HG03280 (cell line): Measurements from ENCODE around the gene FASLG.

Experiments
- ATAC-seq: cut with Tn5 transposase; IDR thresholded peaks from one replicate; pipeline ENCODE4 v1.9.1; 2021; ENCODE audit warnings: mild to moderate bottlenecking, moderate library complexity; ENCODE audit not compliant: unreplicated experiment

The FASLG gene

GRCh38 chr1:172646653-172647052 is 12.2 kb upstream of the FASLG start:
- no peak for ATAC-seq

- ATAC-seq = no peak
Observed at GRCh38 chr1:172647110-172647564, 11.8 kb upstream of the FASLG start.

GRCh38 chr1:172647987-172648386 is 10.9 kb upstream of the FASLG start:
- ATAC-seq = no peak

GRCh38 chr1:172650474-172651193 is 8.3 kb upstream of the FASLG start:
- ATAC-seq = no peak

GRCh38 chr1:172653015-172653709 is 5.7 kb upstream of the FASLG start:
- ATAC-seq = no peak

- ATAC-seq = no peak
Observed at GRCh38 chr1:172654535-172654934, 4.4 kb upstream of the FASLG start.

DNA sequence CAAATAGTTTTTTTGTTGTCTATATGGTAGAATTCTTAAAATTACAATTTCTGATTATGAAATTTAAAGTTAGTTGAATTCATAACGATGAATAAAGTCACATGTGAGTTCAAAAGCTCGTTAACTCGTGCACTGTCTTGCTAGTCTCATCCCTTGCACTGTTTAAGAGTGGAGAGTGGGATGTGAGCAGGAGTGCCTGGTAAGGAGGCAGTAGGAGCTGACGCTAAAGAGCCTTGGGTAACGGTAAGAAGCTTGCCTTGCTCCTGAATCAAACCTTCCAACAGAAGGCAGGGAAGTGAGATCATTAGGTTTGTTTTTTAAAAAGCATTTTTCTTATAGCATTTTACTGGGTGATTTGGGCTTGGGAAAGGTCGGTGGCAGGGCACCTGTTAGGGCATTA is 2.3 kb upstream of the FASLG start:
- ATAC-seq = no peak

- no peak for ATAC-seq
Observed at GRCh38 chr1:172657586-172657985, 1.3 kb upstream of the FASLG start.

GRCh38 chr1:172661107-172661506 is 2.2 kb downstream of the FASLG start:
- ATAC-seq = no peak

DNA sequence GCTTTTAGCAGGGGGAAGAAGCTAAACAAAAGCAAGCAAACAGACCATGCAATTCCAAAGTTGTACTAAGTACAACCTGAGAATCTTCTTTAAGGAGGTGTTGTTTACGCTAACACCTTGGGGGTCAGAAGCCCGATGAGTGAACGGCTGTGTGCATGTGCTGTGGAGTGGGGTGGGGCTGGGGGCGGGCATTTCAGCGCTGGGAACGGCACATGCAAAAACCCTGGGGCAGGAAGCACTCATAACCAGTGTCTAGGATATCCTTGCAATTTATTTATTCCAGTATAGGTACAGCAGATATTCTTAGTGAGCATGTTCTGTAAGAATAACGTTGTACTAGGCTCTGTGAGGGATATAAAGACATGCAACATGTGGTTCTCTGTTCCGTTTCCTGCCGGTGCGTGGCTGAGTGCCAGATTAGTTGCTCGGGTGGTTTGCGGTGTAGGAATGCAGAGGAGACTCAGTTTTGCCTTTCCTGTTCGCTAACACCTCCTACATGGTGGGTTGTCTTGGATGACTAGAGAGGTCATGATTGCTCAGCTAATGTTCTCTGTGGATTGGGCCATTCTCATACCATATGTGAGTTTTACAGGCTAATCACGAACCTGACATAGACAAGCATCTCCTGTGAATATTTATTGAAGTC is 3.7 kb downstream of the FASLG start:
- ATAC-seq = peak; percentile 82

DNA sequence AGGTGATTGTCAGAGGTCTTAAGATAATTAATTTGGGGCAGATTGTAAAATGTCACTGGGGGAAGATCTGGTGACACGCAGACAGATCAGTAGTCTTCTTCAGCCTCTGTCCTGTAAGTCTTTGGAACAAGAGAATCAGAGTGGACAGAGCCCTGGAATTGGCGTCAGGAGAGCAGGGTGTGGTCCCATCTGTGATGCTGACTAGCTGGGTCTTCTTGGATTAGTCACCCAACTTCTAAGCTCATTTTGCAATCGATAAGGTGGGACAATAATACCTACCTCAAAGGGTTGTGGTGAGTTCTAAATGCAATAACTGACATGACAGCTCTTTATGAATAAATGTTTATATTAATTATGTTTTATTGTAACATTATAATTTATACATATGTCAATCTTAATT is 4.8 kb downstream of the FASLG start:
- no peak for ATAC-seq

- ATAC-seq = no peak
Observed at GRCh38 chr1:172668097-172668496, 9.2 kb downstream of the FASLG start.

DNA sequence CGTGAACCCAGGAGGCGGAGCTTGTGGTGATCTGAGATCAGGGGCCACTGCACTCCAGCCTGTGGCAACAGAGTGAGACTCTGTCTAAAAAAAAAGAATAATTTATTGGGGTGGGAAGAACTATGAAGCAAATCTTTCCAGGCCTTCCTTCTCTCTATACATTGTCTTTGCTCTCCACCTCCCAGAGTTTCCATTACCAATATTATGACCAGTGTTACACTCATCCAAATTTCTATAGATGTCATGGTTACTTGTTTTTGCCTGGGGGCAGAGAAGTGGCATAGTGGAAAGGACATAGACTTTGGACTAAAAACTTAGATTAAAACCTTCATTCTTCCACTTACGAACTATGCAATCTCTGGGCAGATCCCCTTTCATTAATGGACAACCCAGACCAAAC is 10.1 kb downstream of the FASLG start:
- ATAC-seq = no peak

GRCh38 chr1:172670316-172670715 is 11.4 kb downstream of the FASLG start:
- ATAC-seq = no peak

DNA sequence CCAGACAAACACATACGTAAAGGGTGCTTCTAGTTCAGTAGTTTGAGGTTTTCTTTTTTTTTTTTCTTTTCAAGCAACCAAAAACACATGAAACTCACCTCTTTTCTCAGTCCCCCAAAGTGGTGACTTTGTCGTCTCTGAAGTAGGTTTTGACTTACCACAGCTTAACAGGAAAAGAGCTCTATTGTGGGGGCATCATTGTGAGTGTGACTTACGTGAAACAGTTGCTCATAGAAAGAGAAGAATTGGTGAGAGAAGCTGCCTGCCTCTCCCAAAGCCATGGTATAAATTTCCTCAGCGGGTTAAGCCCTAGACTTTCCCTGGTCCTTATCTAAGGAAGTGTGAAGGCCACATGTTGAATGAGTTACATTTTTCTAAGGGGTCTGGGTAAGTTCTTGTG is 11.9 kb downstream of the FASLG start:
- no peak for ATAC-seq

- ATAC-seq = no peak
Observed at GRCh38 chr1:172671591-172671990, 12.7 kb downstream of the FASLG start.

GRCh38 chr1:172672720-172673119 is 13.8 kb downstream of the FASLG start:
- no peak for ATAC-seq

DNA sequence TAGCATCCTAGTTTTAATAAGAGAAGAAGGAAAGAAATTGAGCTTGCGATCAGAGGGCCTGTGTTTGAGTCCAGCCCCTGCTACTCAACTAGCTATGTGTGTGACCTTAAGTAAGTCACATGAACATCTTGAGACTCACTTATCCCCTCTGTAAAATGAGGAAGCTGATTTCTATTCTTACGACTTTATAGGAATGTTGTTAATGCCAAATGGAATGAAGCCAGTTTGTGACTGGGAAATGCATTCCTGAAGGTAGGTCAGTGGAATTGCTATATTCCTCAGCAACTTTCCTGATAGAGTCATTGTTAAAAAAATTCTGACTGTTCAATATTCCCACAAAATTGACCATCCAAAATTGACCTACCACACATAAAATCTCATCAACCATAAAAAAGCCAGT is 14.9 kb downstream of the FASLG start:
- ATAC-seq = no peak

GRCh38 chr1:172674831-172675613 is 16.1 kb downstream of the FASLG start:
- ATAC-seq = no peak

GRCh38 chr1:172679000-172679772 is 20.3 kb downstream of the FASLG start:
- ATAC-seq = no peak
